Prostate gland (tissue), 2 donors: ENCODE measurements around the gene SEMA3A.

Experiments used
- CTCF ChIP-seq, 4 experiments: fragments of 200-600 bp in 2 of 4; fragments of 450-650 bp in 2 of 4; sonication (generic) in 2 of 4; IDR thresholded peaks; 1 replicate in 3 of 4; 2 replicates in 1 of 4; pipeline ENCODE4 v1.5.1; 2016 to 2019; ENCODE audit warnings: antibody characterized with exemption in 4 of 4, mild to moderate bottlenecking in 2 of 4, moderate library complexity in 2 of 4
- POLR2AphosphoS5 ChIP-seq: sonication (generic); formaldehyde crosslinking; IDR thresholded peaks from one replicate; pipeline ENCODE4 v1.6.1; 2017; ENCODE audit warnings: antibody characterized with exemption

- TF ChIP-seq POLR2AphosphoS5 (no peak), CTCF (IDR thresholded peaks at IDR 0.05) (no peak)
These were observed 149.8 kb downstream of the SEMA3A start for GRCh38 chr7:84044834-84045233.
